Cardiac septum (tissue), 1 donor: Measurements from ENCODE around the gene HSPB3. TPM values are rescaled to one million over a fixed set of nuclear protein-coding genes. Genes with fewer than 3 reads are reported as not detected.

ENCODE experiments used
- DNase-seq: peaks from one replicate; pipeline ENCODE4 v3.0.0-alpha.2; 2020; ENCODE audit warnings: low spot score
- intact Hi-C: fragments of 100-400 bp; cut with DNase I; formaldehyde crosslinking; loops from one replicate; pipeline ENCODE4 v1.14.0; 2022
- total RNA-seq: library from RNA; stranded (reverse); fragmentation: NEBNext Ultra II Directional; extraction: Animal tissue kit (Norgen Biotek cat#: 25700); gene quantifications from one replicate; pipeline ENCODE4 v1.2.1, GENCODE V29; 2021
- donor health status: DM: no; HTN: no; CAD: no.

The HSPB3 gene
- total RNA-seq, 1 donor from 2014 or later: 210 TPM

DNA sequence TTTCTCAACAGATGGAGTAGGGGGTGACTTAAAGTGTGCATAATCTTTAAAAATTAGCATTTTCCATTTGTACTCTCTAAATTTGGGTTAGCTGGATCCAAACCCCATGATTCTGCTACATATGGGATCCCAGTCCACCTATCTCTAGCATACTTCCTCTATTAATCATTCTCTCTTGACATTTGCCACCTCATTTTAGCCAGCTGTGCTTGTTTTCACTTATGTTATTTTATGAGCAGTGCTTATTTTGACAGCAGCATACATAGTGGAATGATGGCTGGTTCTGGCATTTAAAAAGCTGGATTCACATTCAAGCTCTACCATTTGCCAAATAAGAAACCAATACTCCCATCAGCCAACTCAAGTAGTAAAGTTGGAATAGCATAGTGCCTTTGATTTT is 39.5 kb downstream of the HSPB3 start:
- DNase-seq: no peak
- intact Hi-C loops: no loop called here

Other genes starting within 250 kb of the HSPB3 start
- 21.3 TPM for gene ARL15, start 145.1 kb upstream of the HSPB3 start, total RNA-seq
- 24.2 TPM for gene SNX18, start 62.1 kb downstream of the HSPB3 start, total RNA-seq